ENCODE data around the gene IL25.
"Not testable (repeated sequence)": the region's sequence is repeated elsewhere in the genome, so short reads cannot be mapped to it uniquely, and the experiment has no call there.

IL25 gene

DNA sequence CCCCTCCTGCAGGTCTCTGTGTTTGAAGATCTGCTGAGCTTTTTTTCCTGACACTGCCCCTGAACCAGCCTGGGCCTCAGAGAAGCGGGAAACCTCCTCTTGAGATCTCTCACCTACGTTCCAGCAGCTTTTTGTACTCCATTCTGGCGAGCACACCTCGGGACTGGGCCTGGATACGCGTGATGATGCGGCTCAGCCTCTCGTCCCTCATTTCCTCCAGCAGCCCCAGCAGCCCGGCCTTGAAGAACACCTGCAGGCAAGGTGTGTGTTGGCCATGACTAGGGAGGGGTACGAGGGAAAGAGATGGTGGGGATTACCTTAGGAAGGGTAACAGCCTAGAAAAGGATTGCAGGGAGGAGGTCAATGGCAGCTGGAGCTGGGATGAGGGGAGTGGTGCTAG is 52.6 kb downstream of the IL25 start:
- H3K4me3 Mint-ChIP-seq = no peak overlapping the region
- peaks cover 8% of the 10 kb centered on the region for H3K27me3 Mint-ChIP-seq
- no peaks in the 10 kb centered on the region for H3K4me1 Mint-ChIP-seq (ENCODE audit: low read depth)
- no peaks in the 10 kb centered on the region for H3K36me3 Mint-ChIP-seq (ENCODE audit: low read depth)
- no peaks in the 10 kb centered on the region for H3K9me3 Mint-ChIP-seq
- H3K27ac Mint-ChIP-seq = no peak overlapping the region
- intact Hi-C loops (cut with micrococcal nuclease) = no loop called here

DNA sequence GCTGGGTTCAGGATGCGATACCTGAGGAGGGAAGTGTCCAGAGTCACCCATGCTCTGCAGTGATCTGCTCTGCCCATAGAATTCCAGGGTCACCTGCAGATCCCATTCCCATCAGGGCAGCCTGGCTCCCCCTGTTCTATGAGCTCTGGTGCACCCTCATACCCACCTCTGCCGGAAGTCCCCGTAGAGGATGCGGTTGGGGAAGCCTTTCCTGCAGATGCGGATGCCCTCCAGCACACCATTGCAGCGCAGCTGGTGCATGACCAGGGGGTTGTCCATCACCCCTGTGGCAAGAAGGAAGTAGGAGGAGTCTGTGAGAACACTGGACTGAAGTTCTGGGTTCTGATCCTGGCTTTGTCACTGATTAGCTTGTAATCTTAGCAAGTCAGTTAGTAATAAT is 53.2 kb downstream of the IL25 start:
- H3K36me3 Mint-ChIP-seq (ENCODE audit: low read depth); intact Hi-C loops (cut with micrococcal nuclease); H3K4me3 Mint-ChIP-seq; H3K9me3 Mint-ChIP-seq; H3K27me3 Mint-ChIP-seq; H3K27ac Mint-ChIP-seq; H3K4me1 Mint-ChIP-seq (ENCODE audit: low read depth): not testable (repeated sequence)

Data from dendritic cell treated with granulocyte-macrophage colony-stimulating factor and Interleukin-4, amounts not matched to agents 40 ng/mL and 50 ng/mL, for 4 days (primary cell).